GM19324 (cell line): ENCODE measurements around the gene POLD1.

Source experiments
- ATAC-seq: cut with Tn5 transposase; IDR thresholded peaks from one replicate; pipeline ENCODE4 v1.9.1; 2021; ENCODE audit warnings: mild to moderate bottlenecking, moderate library complexity; ENCODE audit not compliant: unreplicated experiment, low FRiP score

POLD1 gene

DNA sequence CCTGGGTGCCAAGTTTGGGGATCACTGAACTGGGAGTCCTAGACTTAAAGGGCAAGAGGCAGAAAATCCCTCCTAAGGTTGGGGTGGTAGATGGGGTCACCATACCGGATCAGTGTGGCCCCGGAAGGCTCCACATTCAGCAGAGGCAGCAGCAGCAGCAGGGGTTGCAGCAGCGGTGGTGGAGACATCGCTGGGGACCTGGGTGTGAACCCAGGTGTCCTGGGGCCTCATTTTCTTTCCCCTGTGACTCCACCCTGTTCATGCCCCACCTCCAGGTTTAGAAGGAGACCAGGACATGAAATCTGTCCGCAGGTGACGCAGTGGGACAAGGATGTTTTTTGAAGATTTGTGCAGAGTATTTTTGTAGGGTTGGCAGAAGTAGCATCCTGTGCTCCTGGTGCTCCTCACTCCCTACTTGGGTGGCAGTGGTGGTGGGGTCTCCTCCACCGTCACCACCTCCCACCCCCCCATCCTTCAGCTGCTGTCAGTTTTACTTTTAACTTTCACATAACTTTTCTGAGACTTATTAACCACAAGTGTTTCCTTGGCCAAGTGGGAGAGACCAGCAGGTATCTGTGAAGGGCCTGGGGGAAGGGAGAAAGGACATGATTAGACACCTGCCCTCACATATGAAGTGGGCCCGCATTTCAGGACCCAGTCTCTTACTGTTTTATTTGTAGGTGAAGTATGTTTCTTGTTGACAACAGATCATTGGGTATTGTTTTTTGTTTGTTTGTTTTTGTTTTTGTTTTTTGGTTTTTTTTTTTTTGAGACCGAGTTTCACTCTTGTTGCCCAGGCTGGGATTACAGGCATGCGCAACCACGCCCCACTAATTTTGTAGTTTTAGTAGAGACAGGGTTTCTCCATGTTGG lies 18.5 kb upstream of the POLD1 start, which contains the start of gene NAPSA:
TSS of gene NAPSA (minus strand) at position 206 of the 873 bp plus-strand sequence. CDS start at position 188, 18 bp downstream.
- ATAC-seq, result no peak

DNA sequence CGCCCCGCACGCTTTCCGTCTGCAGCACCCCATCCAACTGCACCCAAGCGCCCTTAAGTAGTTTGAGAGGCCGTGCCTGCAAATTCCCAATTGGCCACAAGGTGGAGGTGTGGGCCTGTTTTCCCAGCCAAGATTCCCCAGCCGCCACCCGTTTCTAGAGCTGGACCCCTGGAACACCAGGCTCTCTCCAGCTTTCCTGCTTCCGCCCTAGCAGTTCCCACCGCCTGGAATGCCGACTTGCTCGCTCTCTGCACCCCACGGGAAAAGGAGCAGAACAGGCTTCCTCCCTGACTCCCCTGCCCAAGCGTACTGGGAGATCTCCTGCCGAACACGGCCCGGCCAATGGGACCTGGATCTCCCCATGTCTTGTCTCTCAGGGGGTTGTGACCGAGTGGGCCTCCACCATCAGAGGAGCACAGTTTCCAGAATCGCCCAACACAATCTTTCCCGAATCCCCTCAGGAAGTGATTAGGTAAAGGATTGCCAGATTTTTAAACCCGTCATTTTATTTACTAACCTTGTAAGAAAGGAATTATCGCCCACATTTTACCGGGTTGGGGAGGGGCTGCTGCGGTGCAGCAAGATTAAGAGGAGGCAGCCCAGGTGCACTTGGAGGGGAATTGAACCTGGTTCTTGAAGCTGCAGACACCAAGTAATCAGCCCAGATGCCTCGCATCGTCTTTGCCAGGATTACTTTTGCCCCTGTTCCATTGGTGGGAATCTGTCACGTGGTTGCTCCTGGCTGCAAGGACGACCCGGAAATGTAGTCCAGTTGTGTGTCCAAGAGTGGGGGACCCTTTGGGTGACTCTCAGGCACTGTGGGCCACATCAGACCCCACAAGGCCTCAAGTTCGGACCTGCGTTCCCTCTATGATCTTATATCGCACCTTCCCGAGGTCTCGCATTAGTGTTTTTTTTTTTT lies 15.2 kb upstream of the POLD1 start:
- no peak for ATAC-seq

DNA sequence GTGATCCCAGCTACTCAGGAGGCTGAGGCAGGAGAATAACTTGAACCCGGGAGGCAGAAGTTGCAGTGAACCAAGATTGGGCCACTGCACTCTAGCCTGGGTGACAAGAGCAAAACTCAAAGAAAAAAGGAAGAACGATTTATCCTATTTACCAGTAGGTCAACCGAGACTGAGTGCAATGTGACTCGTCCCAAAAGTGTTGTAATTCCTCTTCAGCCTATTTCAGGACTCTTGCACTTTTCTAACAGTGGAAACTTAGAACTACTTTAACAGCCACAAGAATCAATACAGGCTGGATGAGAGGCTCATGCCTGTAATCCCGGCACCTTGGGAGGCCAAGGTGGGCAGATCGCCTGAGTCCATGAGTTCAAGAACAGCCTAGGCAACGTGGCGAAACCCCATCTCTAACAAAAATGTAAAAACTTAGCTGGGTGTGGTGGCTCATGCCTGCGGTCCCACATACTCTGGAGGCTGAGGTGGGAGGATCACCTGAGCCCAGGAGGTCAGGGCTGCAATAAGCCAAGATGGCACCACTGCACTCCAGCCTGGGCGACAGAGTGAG lies 12.2 kb upstream of the POLD1 start:
- no peak for ATAC-seq

DNA sequence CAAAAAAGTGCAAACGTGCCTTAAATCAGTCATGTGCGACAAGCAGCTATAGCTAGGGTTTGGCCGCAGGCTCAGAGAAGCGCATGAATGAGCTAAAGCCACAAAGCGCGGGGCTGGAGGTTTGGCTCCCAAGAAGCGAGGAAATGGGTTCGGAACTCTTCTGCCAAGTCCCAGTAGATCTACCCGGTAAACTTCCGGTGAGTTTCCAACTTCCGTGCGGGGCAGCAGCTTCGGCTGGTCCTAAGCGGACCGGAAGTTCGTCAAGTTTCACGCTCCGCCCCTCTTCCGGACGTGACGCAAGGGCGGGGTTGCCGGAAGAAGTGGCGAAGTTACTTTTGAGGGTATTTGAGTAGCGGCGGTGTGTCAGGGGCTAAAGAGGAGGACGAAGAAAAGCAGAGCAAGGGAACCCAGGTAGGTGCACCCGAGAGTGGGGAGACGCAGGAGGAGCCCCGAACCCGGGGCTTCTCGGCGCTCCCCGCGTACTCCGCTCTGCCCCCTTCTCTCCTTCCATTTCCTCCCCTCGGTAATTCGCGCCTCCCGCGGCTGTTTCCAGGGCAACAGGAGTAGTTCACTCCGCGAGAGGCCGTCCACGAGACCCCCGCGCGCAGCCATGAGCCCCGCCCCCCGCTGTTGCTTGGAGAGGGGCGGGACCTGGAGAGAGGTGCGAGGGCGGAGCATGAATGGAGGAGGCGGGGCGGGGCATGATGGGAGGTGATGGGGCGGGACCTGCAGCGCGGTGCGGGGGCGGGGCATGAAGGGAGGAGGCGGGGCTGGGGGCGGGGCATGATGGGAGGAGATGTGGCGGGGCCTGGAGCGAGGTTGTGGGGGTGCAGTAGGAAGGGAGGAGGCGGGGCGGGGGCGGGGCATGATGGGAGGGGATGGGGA lies 7.7 kb upstream of the POLD1 start, which contains the start of gene NR1H2:
TSS of gene NR1H2 (plus strand) at position 292 of the 885 bp plus-strand sequence. CDS start 1,149 bp downstream, outside the sequence.
- ATAC-seq, result peak; percentile 85

DNA sequence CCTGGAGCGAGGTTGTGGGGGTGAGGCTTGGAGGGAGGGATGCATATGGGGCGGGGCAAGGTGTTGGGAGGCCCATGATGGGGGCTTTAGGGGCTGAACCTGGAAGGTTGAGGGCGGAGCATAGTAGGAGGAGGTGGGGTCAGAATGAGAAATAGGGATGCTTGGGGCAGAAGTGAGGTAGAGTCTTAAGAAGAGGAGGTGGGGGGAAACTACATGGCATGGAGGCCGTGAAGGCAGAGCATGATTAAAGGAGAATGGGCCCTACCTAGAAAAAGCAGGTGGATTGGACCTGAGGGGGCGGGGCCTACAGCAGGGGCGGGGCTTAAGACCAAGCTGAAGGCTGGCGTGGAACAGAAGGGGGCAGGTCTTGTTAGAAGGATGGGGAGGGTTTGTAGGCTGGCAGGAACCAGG lies 7.1 kb upstream of the POLD1 start:
- no peak for ATAC-seq

DNA sequence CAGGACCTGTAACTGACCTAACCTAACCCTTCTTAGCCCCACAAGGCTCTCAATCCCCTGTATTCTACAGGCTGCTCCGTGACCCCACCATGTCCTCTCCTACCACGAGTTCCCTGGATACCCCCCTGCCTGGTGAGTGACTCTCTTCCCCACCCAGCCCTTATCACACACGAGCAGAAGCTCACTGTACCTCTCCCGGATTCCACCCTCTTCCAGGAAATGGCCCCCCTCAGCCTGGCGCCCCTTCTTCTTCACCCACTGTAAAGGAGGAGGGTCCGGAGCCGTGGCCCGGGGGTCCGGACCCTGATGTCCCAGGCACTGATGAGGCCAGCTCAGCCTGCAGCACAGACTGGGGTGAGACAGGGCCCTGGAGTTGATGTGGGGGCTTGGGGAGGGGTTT lies 6.6 kb upstream of the POLD1 start:
- no peak for ATAC-seq

DNA sequence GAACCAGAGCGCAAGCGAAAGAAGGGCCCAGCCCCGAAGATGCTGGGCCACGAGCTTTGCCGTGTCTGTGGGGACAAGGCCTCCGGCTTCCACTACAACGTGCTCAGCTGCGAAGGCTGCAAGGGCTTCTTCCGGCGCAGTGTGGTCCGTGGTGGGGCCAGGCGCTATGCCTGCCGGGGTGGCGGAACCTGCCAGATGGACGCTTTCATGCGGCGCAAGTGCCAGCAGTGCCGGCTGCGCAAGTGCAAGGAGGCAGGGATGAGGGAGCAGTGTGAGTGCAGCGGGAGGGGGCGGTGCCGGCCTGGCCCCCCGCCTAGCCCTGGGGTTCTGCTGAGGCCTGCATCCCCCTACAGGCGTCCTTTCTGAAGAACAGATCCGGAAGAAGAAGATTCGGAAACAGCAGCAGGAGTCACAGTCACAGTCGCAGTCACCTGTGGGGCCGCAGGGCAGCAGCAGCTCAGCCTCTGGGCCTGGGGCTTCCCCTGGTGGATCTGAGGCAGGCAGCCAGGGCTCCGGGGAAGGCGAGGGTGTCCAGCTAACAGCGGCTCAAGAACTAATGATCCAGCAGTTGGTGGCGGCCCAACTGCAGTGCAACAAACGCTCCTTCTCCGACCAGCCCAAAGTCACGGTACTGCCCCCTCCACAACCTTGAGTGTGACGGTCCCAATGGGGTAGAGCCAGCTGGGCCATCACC lies 5.8 kb upstream of the POLD1 start:
- no peak for ATAC-seq

DNA sequence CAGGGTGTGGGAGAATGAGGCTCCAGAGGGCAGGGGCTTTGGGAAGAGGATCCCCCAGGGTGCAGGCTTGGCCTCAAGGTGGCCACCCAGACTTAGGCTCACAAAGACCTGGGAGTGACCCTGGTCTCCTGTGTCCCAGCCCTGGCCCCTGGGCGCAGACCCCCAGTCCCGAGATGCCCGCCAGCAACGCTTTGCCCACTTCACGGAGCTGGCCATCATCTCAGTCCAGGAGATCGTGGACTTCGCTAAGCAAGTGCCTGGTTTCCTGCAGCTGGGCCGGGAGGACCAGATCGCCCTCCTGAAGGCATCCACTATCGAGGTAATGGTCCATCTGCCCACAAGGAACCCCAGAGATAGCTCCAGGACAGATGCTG lies 5.3 kb upstream of the POLD1 start:
- ATAC-seq, result no peak

DNA sequence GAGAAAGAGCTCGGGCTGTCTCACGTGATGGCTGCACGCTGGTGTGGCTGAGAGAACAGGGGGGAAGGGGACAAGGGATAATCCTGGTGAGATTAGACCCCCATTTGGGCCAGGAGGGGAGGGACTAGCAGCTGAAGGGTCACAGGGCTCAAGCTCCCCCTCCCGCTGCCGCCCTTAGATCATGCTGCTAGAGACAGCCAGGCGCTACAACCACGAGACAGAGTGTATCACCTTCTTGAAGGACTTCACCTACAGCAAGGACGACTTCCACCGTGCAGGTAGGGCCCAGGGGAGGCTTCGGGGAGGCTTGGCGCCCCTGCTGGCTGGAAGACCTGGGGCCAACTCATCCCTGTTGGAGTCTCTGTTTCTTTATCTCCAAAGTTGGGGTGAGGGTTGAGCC lies 4.5 kb upstream of the POLD1 start:
- no peak for ATAC-seq

DNA sequence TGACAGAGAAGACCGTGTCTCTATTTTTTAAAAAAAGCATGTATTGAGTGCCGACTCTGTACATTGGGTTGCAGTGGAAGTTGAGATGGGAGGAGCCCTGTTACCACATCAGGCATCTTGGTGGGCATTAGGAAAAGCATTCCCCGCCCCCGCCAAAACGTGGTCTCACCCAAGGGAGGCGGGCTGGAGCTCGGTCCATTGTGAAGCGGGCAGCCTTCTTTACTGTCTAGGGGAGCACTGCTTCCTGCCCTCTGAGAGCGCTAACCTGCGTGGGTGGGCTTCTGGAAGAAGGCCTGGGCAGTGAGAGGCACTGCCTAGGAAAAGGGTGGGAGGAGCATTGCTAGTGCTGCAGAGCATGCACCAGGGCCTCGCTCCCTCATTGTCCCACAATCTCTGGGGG lies 4.0 kb upstream of the POLD1 start:
- ATAC-seq, result no peak

DNA sequence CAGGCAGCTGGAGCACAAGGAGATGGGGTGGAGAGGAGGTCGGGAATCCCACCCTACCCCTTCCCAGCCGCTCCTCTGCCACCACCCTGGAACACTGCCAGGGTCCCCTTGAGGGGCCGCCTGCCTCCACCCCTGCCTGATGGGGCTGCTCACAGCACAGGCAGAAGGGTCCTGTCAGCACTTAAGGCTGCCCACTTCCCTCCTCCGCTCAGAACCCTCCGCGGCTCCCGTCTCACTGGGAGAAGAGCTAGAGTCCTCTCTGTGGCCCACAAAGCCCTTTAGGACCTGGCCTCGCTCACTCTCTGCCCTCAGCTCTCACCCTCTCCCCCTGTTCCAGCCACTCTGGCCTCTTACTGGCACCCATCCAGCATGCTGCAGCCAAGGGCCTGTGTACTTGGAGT lies 3.4 kb upstream of the POLD1 start:
- no peak for ATAC-seq

DNA sequence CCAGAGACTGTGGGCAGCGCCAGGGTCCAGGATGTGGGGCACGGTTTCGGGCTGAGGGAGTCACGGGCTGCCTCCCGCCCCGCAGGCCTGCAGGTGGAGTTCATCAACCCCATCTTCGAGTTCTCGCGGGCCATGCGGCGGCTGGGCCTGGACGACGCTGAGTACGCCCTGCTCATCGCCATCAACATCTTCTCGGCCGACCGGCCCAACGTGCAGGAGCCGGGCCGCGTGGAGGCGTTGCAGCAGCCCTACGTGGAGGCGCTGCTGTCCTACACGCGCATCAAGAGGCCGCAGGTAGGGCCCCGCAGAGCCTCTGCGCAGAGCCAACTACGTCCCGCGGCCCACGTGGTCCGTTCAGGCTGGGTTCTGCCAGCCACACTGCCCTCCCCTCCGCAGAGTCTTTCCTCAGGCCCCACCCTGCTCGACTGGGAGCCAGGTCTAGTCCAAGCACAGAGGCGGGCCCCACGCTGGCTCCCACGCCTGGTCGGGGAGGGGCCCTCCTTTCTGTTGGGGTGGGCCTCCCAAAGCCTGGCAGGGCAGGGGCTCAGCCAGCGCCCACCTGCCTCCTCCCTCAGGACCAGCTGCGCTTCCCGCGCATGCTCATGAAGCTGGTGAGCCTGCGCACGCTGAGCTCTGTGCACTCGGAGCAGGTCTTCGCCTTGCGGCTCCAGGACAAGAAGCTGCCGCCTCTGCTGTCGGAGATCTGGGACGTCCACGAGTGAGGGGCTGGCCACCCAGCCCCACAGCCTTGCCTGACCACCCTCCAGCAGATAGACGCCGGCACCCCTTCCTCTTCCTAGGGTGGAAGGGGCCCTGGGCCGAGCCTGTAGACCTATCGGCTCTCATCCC lies 2.0 kb upstream of the POLD1 start:
- ATAC-seq, result no peak

DNA sequence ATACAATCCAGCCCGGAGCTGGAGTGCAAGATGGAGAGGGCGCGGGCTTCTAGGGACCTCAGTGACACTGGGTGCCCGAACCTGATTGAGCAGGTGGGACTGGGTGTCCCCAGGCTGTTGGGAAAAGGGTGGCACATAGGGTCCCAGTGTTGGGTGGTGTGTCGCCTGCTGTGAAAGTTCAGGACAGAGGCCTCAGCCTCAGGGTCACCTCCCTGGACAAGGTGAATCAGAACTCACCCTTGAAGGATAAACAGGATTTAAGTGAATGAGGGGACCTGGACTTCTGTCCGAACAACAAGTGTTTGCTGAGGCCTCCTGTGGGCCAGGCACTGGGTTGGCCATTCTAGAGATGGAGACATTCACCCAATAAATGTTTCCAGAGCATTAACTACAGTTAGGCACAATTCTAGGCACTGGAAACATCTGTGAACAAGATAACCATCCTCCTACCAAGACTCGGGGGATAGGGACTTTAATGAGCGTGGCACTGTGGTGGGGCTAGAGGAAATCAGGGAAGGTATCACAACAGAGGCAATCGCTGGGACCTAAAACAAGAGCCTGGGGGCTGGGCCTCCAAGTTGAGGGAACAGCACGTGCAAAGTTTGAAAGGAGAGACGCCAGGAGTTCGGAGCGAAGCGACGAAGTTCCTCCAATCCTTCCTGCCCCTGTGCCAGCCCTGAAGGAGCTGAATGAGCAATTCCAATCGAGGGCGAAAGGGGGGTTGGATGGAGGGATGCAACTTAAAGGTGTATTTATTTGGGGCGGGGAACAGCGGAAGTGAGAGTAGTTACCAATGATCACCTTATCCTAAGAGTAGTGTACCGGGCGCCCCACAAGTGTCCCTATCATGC lies 921 bp upstream of the POLD1 start:
- ATAC-seq, result no peak

DNA sequence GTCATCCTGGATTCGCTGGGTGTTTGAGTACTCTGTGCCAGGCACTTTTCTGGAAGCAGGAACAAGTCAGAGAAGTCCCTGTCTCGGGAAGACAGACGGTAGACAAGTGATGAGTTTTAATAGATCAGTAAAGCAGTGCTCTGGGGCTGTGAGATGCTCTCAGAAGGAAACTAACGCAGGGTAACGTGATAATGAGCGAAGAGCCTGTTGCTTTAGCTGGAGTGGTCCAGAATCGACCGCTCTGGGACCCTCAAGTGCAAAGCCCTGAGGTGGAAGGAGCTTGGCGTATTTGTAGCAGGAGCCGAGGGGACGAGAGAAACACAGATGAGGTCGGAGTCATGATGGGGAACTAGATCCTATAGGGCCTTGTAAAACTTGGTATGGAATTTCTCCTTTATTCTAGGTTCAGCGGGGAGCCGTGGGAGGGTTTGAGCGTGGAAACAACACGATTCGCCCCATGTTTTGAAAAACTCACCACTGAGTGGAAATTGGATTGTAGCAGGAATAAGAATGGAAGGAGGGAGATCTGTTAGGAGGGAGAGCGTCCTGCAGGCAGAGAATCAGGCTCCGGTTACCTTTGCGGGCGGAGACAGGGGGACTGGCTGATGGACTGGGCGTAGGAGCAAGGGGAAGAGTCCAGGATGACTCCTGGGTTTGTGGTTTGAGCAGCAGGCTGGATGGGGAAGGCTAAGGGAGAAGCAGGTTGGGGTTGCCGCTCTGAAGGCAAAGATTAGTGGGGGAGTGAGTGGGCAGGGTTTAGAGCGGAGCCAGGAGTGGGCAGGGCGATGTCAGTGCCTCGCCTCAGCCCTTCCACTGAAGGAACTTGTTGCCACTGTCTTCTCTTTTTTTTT lies 763 bp downstream of the POLD1 start:
- ATAC-seq, result no peak

DNA sequence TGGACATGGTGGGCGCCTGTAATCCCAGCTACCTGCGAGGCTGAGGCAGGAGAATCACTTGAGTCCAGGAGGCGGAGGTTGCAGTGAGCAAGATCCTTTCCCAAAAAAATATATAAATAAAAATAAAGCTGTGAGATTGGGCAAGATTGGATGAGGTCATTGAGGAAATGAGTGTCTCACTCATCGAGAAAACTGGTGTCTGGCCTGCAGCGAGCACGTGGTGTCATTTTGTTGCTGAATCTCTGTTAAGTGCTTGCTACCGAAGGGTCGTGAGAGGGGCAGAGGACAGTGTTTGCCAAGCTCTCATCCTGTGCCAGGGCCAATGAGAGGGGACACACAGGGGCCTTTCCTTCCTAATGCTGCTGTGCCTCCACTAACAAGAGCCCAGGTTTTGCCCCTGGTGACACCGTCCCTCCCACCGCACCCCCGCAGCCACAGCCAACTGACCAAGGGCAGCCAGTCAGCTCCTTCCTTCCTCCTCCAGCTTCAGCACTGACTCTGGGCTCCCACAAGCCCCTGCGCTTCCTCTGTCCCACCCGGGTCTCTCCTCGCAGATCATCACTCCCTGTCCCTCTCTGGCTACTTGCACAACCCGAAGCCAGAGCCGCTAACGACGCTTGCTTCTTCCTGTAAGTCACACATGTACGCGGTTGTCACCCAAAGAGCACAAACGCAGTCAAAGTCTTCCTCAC lies 3.2 kb downstream of the POLD1 start:
- no peak for ATAC-seq

DNA sequence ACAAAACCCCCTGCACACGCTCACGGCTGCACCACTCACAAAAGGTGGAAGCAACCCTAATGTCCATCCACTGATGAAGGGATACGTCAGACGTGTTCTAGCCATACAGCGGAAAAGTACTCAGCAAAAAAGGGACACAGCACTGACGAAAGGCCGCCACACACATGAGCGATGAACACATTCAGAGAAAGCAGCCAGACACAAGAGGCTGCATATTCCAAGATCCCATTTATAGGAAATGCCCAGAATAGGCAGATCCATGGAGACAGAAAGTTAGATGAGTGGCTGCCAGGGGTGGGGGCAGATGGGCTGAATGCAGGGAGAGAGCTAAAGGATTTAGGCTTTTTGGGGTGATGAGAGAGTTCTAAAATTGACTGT lies 3.7 kb downstream of the POLD1 start:
- ATAC-seq, result no peak
